Measurements from ENCODE around the gene ALKBH5.

DNA sequence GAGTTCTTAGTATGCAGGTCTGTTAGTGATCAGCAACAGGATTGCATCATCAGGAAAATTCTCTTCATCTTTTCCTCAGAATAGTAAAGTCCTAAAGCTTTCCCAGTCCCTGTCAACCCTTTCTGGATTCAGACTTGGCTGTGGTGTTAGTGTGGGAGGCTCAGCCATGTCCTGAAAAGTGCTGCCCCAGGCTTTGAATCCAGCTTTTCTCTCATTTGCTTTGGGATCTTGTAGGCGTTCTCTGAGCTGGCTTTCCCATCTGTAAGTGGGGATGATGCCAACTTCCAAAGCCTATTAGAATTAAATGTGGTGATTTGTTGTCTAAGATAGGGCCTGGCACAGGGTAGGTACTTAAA, 3.0 kb downstream of the ALKBH5 start:
- no peak for TF ChIP-seq CTCF (IDR thresholded peaks at IDR 0.05 in 4 of 5, conservative IDR thresholded peaks at IDR 0.05 in 1 of 5)
- TF ChIP-seq POLR2A (IDR thresholded peaks at IDR 0.05), result no peak
